HL-60/S4 (cell line): ENCODE results near the gene FLT3.
"Not testable (repeated sequence)": the region's sequence is repeated elsewhere in the genome, so short reads cannot be mapped to it uniquely, and the experiment has no call there.

Experiments
- in situ Hi-C: fragments of 300-500 bp; cut with MboI; formaldehyde crosslinking; loops from 2 replicates; pipeline ENCODE4 v1.14.3; 2022; ENCODE audit warnings: low sequenced_read_pairs

FLT3 gene

DNA sequence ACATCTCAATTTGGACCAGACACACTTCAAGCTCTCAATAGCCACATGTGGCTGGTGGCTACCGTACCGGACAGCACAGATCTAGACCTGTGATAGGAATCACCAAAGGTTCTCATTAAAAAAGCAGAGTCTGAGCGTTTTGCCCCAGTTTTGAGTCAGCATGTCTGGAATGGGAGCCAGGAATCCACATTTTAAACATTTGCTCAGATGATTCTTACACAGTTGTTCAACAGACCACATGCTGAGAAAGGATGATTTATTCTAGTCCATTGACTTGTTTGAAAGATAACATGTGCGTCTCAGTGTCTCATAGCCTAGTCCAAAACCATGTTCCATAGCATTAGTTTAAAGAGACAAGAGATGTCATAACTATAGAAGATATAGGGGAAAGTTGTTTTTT, 53.4 kb downstream of the FLT3 start:
- in situ Hi-C loops: no loop called here

DNA sequence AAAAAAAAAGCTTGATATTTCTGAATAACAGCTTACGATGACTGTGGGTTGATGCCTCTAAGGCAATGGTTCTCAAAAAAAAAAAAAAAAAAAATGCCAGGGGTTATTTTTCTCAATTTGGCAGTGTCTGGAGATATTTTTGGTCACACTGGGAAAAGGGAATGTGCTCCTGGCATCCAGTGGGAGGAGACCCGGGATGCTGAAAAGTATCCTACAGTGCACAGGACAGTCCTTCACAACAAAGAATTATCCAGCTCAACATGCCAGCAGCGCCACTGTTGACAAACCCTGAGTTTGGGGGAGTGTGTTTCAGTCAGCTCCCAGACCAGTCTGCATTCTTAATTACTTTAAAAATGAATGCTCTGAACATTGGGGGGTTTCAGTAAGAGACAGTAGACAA, 54.5 kb downstream of the FLT3 start:
- in situ Hi-C loops: no loop called here

DNA sequence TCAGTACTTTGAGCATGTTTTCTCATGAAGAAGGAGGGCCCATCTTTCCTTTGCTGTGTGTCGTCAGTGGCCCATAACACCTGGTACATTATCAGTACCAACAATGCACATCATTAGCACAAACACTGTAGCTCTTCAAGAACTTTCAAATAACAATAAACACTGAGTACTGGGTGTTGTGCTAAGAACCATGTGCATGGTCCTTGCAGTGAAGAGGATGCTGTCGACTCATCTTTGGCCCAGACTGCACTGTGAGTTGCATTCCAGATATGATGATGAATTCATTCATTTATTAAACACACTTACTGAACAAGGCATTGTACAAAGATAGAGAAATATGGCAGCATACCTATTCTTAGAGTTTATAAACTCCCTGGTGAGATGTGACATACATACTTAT, 55.8 kb downstream of the FLT3 start:
- in situ Hi-C loops: no loop called here

DNA sequence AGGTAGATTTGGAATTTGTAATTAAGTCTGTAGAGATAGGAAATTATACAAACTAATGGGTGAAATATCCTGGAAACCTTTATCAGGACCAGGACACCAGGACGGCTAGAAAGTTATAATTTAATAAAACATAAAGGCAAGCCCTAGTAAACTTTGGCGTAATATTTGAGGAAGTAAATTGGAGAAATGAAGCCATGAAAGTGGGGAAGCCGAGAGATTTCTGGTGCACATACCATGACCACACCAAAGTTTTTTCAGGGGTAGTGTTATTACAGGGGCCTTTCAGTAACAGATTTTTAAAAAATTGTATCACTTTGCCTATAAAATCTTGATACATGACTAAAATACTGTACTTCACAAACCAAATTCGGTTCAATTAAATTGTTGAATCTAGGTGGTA, 57.2 kb downstream of the FLT3 start:
- in situ Hi-C loops: no loop called here

DNA sequence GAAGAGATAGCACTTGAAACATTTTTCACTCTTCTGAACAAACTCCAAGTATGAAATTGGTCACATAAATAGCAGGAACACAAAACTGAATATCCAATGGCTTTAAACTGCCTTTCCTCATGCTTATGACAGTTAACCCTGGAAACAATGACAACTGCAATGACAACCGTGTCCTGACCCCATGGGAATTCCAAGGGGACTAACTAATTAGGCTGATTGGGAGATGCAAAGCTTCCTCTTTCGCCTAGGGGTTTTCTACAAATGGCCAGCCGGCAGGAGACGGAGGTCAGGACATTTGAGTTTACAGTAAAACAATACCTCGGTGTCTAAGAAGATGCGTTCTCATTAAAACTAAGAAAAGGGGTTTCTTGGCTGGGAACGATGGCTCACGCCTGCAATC, 58.9 kb downstream of the FLT3 start:
- in situ Hi-C loops: no loop called here

DNA sequence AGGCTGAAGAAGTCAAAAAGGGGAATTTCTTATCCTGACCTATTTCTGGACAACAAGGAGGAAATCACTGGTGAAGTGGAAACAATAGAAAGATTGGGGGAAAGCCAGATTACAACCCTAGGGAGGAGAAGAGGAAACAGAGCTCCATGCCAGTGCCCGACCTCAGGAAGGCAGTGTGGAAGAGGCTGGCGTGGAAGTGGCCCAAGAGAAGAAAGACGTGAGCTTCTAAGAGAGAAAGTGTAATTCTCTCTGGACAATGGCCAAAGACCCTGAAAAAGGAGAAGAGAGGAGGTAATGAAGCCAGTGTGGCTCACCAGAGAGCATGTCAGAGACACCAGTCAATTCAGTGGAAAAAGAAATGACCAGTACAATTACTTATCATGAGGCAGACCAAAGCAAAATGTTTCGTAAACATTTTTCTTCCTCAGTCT, 59.3 kb downstream of the FLT3 start:
- in situ Hi-C loops: no loop called here

DNA sequence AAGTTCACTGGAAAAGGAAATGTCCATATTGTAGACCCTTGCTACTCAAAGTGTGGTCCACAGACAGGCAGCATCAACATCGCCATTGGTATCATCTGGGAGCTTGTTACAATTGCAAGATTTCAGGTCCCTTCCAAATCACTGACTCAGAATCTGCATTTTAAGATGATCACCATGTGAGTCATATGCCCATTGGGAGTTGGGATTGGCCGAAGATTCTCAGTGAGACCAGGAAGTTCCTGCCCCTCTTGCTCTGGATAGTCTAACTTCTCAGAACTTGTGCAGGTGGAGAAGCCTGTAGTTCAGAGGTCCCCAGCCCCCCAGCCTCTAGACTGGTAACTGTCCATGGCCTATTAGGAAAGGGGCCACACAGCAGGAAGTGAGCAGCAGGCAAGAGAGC, 63.0 kb downstream of the FLT3 start:
- in situ Hi-C loops: no loop called here

DNA sequence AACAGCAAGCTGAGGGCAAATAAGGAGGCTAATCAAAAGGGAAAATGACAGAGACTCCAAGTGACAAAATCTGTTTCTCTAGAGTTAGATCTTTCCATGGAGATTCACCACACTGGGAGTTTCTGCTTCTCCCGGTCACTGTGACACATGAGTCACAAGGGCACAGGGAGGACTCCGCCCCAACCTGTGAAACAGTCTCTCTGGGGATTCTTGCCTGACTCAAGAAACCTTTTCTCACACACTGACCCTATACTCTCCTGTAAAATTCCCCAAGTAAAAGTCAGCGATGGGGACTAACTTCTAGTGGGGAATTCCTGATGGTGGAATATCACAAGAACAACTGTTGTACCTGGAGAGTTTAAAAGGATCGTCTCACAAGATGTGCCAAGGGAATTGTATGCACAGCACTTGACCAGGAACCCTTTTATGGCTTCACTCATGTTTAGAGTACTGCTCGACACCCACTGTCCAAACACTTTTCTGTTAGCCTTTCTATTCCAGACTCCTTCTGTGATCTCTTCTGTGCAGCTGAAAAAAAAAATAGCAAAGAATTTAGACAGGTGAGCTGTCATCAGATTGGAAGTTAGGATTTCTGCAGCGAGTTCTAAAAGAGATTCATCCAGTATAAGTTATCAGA, 65.1 kb downstream of the FLT3 start:
- in situ Hi-C loops: no loop called here

DNA sequence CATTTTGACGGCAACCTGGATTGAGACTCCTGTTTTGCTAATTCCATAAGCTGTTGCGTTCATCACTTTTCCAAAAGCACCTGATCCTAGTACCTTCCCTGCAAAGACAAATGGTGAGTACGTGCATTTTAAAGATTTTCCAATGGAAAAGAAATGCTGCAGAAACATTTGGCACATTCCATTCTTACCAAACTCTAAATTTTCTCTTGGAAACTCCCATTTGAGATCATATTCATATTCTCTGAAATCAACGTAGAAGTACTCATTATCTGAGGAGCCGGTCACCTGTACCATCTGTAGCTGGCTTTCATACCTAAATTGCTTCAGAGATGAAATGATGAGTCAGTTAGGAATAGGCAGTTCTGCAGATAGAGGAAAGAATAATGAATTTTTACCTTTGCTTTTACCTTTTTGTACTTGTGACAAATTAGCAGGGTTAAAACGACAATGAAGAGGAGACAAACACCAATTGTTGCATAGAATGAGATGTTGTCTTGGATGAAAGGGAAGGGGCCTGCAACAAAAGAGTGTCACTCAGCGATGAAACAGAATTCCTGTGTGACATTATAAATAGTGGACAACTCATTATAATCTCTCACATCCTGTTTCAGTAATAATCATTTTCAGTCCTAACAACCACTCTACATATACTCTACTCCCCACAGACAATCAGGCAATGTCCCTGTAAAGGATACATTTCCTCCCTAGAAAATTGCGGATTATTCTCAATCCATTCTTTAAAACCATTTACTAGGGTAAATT, 66.3 kb downstream of the FLT3 start:
- in situ Hi-C loops: no loop called here

DNA sequence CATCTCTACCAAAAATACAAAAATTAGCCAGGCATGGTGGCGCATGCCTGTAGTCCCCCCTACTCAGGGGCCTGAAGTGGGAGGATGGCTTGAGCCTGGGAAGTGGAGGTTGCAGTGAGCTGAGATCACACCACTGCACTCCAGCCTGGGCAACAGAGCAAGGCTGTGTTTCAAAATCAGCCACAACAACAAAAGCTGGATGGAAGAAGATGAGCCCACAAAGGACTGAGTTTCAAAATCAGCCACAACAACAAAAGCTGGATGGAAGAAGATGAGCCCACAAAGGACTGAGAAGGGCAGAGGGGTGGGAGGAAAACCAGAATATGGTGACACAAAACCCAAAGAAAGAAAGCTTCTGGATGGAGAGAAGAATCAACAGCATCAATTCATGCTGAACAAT, 67.9 kb downstream of the FLT3 start:
- in situ Hi-C loops: not testable (repeated sequence)

DNA sequence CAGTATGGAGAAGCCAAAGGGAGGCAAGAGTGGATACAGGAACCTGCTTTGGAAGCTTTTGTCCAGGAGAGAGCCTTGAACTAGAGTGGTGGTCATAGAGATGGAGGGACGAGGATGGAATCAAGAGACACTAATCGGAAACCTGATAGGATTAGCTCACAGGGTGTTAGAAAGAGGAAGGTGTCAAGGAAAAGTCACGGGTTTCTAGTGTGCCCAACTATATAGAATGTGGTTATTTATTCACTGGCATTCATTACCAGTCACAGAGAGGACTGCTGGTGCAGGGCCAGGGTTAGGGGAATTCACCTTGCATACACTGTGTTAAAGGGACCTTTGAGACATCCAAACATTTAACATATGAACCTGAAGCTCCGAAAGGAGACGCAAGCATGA, 68.5 kb downstream of the FLT3 start:
- in situ Hi-C loops: no loop called here

DNA sequence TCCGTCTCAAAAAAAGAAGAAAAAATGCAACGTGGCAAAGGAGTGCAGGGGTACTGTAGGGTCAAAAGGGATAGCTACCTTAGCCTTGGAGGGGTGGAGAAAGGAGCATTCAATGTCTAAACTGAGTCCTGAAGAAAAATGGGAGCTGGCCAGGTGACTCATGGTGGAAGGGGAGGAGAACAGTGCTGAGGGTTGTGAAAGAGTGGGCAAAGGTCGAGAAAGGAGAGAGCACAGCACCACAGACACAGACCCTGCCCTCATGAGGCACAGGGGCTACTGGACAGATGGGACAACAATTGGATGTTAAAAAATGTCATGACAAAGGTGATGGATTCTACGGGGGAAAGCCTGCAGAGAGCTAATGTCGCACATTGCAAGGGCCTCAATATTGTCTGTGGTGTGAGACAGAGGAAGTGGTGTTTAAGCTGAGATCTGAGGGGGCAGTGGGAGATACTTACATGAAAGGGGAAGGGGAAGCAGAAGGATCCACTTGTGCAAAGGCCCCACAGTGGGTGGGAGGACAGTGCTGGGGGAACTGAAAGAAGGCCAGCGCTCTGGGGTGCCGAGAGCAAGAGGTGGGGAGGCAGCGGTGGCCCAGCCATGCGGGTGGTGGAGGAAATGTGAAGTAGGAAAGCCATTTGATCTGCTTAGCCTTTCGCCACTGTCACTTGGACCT, 69.0 kb downstream of the FLT3 start:
- in situ Hi-C loops: no loop called here

DNA sequence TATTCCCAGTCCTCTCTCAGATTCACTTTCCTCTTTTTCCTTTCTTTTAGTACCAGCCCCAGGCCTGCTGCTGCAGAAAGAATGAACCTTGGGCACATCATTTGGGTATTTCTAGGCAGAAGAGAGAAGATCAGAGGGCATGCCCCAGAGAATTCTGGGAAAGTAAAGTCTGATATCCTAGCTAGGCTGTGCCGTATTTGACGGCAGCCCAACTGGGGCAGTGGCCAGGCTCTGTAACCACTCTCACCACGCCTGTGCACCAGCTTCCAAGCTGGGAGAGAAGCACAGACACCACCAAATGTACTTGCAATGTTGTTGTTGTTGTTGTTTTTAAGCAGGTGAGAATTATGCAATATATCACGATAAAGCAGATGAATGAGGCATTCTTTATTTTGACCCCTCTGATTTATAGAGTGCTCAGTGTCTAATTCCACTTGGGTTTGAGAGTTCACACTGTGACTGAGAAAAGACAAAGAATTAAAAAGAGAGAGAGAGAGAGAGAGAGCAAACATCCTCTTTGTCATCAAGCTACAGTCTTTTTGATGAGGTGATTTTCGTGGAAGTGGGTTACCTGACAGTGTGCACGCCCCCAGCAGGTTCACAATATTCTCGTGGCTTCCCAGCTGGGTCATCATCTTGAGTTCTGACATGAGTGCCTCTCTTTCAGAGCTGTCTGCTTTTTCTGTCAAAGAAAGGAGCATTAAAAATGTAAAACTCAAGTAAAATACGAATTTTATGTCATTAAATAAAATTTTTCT, 72.6 kb downstream of the FLT3 start:
- in situ Hi-C loops: no loop called here

DNA sequence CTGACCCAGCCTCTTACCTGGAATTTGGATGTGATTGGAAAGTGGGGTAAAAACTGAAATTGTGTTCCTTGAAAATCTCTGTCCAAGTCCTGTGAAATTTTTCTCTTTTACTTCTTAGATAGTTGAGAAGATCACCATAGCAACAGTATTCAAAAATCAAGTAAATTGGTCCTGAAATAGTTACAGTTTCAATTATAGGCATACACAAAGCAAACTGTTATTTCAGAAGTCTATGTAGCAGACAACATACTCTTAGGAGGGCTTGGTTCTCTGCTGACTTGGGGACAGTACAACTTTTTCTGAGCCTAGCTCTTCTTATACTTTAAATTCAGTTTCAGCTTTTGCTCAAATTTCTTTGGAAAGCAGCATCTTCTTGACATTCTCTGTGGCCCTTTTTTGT, 73.3 kb downstream of the FLT3 start:
- in situ Hi-C loops: no loop called here

DNA sequence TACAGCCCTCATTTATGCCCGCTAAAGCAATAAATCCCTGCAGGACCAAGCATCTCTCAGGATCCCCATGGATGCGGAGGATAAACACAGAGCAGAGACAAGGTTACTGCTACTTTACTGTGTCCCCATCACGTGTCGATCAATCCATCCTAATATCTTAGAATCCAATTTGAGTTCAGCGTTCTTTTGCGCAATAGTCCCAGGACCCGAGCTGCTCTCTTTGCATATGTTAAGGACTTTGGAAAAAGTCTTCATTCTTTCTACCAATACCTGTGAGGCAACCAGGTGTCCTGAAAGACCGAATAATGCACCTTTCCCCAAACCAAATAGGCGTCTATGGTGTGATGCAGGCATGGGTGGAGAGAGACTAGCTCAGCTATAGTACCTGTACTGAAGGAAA, 73.9 kb downstream of the FLT3 start:
- in situ Hi-C loops: no loop called here

DNA sequence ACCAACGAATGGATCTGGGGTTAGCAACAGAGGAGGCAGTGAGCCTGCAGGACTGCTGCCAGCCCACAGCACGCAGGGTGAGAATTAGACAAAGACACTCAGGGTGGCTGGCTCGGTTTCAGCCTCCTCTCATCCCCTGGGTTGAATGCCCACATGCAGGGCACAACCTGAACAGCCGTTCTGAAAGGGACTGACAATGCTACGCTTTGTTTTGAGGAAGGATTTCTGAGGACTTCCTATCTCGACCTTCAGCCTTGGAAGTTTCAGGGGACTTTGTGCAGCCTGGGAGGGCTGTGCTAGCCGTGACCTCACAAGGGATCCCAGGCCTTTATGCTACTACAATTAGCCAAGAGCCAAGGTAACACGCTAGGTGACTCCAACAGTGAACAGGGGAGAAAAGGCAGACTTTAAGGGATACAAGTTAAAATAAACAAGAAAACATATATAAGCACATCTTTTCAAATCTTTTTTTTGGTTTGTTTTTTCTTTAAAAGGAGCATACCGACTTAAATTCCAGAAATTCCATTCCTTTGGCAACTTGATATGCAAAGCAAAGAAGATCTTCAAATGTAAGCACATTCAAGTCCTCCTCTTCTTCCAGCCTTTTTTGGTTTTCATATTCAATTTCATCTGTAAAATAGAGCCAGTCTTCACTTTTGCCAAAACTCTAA, 77.4 kb downstream of the FLT3 start:
- in situ Hi-C loops: no loop called here

DNA sequence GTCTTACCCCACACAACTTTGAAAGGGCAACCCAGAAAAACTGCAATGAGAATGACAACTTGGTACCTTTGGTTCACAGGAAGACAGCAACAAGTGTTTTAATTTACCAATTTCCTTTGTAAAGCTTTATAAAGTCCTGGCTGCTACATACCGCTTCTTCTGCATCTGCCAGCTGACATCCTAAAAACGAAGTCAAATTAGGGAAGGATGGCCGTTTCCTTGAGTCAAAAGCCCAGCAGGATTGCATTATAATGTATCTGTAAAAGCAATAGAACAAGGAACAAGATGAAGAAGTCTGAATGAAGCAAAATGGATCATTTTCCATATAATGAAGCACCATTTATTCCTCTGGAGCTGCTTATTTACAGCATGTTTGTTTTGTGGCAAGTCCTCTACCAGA, 86.1 kb downstream of the FLT3 start:
- in situ Hi-C loops: no loop called here

DNA sequence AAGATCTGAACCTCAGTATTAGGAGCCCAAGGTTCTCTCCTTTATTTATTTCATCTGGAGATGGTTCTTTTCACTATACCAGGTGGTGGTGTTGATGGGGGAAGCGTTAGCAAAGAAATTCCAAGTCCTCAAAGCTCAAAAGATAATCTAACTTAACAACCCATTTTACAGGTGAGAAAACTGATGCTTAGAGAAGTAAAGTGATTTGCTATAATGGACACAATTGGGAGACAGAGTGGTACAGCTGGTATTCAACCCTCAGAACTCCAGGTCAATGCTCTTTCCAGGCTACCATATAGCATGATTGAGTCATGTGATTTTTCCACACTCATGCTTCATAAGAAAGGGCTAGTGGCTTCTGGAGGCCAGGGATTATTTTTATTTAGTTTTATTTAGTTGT, 86.9 kb downstream of the FLT3 start:
- in situ Hi-C loops: no loop called here

DNA sequence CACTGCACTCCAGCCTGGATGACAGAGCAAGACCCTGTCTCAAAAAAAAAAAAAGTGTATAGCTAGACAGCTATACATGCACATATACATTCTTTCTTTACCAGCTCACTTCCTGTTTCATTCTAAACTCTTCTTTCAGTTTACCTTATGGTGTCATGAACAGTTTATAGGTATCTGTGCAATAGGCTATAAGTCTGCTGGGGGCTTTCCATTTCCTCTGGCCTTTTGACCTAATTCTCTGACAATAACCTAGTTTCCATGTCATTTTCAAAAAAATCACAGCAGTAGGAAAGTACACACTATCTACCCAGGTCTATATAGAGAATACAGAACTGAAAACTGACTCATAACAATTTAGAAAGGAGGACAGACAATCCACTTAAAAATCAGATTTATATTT, 87.5 kb downstream of the FLT3 start:
- in situ Hi-C loops: no loop called here

DNA sequence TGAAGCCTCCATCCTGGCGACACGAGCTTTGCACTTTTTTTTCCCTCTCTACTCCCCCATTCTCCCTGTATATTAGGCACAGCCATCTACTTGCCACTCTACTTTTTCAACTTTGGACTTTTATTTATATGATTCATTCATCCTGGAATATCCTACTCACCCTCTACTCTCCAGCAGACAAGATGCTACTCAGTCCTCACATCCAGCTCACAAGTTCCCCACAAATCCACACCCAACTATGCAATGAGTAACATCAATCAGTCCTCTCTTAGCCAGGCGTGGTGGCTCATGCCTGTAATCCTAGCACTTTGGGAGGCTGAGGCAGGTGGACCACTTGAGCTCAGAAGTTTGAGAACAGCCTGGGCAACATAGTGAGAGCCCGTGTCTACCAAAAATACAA, 88.0 kb downstream of the FLT3 start:
- in situ Hi-C loops: no loop called here

DNA sequence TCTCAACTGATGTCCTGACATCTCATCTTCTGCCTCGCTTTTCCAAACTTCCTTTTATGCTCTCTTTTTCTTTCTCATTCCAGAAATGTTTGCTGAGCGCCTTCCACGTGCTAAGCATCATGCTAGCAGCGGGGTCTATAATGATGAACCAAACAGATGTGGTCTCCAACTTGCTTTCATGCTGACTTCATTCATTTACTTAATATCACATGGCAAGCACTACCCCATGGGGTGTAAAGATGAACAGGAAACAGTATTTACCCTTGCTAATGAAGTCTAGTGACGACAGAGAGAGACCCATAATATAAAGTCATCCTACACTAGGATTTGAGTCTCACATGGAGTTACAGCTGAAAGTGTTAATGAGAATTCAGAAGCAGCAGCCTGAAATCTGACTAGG, 90.3 kb downstream of the FLT3 start:
- in situ Hi-C loops: no loop called here
